DND-41 (cell line): Measurements from ENCODE around the gene PDE4B.

Experiments used
- ATAC-seq: fragments of 200-7000 bp; cut with Tn5 transposase; 3 replicates; pipeline ENCODE4 v1.9.1; 2021; ENCODE audit warnings: low read depth; ENCODE audit not compliant: insufficient read depth
- DNase-seq: peaks from one replicate; pipeline ENCODE4 v3.0.0-alpha.2; 2020
- H2AFZ ChIP-seq: 2 replicates; pipeline ENCODE4 v1.6.0; 2012; ENCODE audit warnings: low read depth, low read length
- H3K27ac ChIP-seq: 2 replicates; pipeline ENCODE4 v1.5.1; 2012; ENCODE audit warnings: low read length, inconsistent platforms
- H3K27me3 ChIP-seq: fragments of 200-600 bp; sonication (generic); 2 replicates; pipeline ENCODE4 v1.6.0; 2012; ENCODE audit warnings: low read length, mild to moderate bottlenecking, inconsistent platforms; ENCODE audit not compliant: insufficient read depth, poor library complexity
- H3K36me3 ChIP-seq: 2 replicates; pipeline ENCODE4 v1.5.1; 2012; ENCODE audit warnings: low read length, inconsistent platforms; ENCODE audit not compliant: insufficient read depth
- H3K4me1 ChIP-seq: 2 replicates; pipeline ENCODE4 v1.5.1; 2012; ENCODE audit warnings: mild to moderate bottlenecking, low read length; ENCODE audit not compliant: insufficient read depth
- H3K4me2 ChIP-seq: 2 replicates; pipeline ENCODE4 v1.6.0; 2012; ENCODE audit warnings: mild to moderate bottlenecking, moderate library complexity, low read length, inconsistent platforms; ENCODE audit not compliant: insufficient read depth
- H3K4me3 ChIP-seq, 2 experiments: fragments of 200-600 bp in 1 of 2; shearing (Covaris generic) in 1 of 2; 2 replicates each; pipeline ENCODE4 v1.5.1; 2012 to 2016; ENCODE audit warnings: inconsistent platforms in 2 of 2, low read length in 2 of 2, mild to moderate bottlenecking in 2 of 2, low read depth in 1 of 2, moderate library complexity in 1 of 2
- H3K79me2 ChIP-seq: 2 replicates; pipeline ENCODE4 v1.6.0; 2012; ENCODE audit warnings: low read length, inconsistent platforms; ENCODE audit not compliant: insufficient read depth
- H3K9ac ChIP-seq: 2 replicates; pipeline ENCODE4 v1.6.0; 2012; ENCODE audit warnings: low read depth, mild to moderate bottlenecking, inconsistent platforms, low read length, moderate library complexity
- H3K9me3 ChIP-seq: 2 replicates; pipeline ENCODE4 v1.5.1; 2012; ENCODE audit warnings: low read length, moderate library complexity, mild to moderate bottlenecking, inconsistent platforms; ENCODE audit not compliant: insufficient read depth, severe bottlenecking
- H4K20me1 ChIP-seq: 2 replicates; pipeline ENCODE4 v1.6.0; 2012; ENCODE audit warnings: low read length; ENCODE audit not compliant: insufficient read depth
- EZH2 ChIP-seq: IDR thresholded peaks from 3 replicates; pipeline ENCODE4 v1.6.1; 2012; ENCODE audit warnings: borderline replicate concordance, low read depth, mild to moderate bottlenecking, moderate library complexity, low read length, inconsistent platforms; ENCODE audit not compliant: severe bottlenecking
- TF ChIP-seq, protein P1 (sequence below): IDR thresholded peaks from 2 replicates; pipeline ENCODE4 v1.5.1; 2012; ENCODE audit warnings: borderline replicate concordance, low read length, moderate library complexity, mild to moderate bottlenecking; ENCODE audit not compliant: poor library complexity, severe bottlenecking; ENCODE audit errors: extremely low read depth

PDE4B gene

DNA sequence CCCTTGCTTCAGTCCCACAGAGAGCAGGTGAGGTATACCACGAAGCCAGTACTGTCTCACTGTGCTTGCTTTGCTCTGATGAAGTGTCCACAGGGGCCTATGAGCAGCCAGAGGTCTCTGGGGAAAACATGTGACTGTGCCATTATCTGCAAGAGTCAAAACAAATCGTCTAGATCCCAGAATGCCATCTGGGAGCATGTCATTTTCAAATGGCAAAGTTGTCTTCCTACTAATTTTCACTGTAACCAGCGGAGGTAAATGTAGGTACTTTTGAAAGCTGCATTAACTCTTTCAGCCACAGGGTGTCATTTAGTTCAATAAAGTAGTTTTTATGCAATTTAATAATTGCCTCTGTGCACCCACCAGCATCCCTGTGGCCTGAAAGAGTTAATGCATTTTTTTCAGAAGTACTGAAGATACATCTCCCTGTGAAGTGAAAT is 567.6 kb downstream of the PDE4B start:
- Histone ChIP-seq H3K4me2 (no peak overlapping the region), H3K27me3 (peaks cover 16% of the 10 kb centered on the region), H3K79me2 (no peaks in the 10 kb centered on the region), H4K20me1 (no peaks in the 10 kb centered on the region), H3K36me3 (no peaks in the 10 kb centered on the region), H3K9ac (no peak overlapping the region), H2AFZ (no peak overlapping the region), H3K9me3 (no peaks in the 10 kb centered on the region), H3K4me1 (peaks cover 9% of the 10 kb centered on the region; the same call in 1 of the 2 replicates), H3K27ac (no peak overlapping the region), H3K4me3 (no peak overlapping the region)
- no peak for DNase-seq
- TF ChIP-seq, protein P1, sequence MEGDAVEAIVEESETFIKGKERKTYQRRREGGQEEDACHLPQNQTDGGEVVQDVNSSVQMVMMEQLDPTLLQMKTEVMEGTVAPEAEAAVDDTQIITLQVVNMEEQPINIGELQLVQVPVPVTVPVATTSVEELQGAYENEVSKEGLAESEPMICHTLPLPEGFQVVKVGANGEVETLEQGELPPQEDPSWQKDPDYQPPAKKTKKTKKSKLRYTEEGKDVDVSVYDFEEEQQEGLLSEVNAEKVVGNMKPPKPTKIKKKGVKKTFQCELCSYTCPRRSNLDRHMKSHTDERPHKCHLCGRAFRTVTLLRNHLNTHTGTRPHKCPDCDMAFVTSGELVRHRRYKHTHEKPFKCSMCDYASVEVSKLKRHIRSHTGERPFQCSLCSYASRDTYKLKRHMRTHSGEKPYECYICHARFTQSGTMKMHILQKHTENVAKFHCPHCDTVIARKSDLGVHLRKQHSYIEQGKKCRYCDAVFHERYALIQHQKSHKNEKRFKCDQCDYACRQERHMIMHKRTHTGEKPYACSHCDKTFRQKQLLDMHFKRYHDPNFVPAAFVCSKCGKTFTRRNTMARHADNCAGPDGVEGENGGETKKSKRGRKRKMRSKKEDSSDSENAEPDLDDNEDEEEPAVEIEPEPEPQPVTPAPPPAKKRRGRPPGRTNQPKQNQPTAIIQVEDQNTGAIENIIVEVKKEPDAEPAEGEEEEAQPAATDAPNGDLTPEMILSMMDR = peak; percentile 41
- TF ChIP-seq EZH2 = no peak
- ATAC-seq = no peak

DNA sequence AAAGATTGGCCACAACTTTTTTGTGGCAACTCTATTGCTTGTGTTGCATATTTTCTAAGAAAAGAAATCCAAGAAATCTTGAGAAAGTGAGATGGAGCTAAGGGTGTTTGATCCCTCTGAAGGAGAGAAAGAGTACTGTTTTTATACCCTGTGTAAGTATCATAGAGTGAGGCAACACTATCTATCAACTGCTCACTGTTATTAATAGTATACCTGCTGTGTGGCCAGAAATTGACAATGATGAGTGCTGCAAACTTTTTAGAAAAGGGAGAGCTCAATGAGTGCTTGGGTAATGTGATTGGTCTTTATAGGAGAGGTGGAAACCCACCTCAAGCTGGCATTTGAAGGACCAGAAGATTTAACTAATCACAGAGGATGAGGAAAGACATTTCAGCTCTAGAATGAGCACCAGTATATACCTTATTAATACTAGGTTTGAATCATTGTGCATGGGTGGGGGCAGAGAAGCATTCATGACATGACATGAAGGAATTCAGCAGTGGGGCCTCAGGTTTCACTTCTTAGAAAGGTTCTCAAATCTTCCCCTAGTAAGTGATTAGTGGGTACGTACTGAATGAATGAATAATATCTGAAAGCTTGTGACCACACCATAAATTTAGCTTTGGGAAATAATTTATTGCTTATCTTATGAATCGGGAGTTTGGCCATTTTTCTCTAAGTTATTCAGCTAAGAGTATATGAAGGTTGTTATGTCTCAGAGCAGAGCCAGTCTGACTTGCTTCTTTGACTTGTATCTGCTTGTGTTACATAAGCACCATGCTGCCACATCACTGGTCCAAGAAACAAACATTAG is 572.1 kb downstream of the PDE4B start:
- H3K4me2 ChIP-seq = no peak overlapping the region
- H4K20me1 ChIP-seq = no peaks in the 10 kb centered on the region
- H3K27me3 ChIP-seq = peaks cover 3% of the 10 kb centered on the region
- no peak overlapping the region for H3K27ac ChIP-seq
- no peaks in the 10 kb centered on the region for H3K36me3 ChIP-seq
- ATAC-seq (no peak), DNase-seq (no peak)
- no peaks in the 10 kb centered on the region for H3K79me2 ChIP-seq
- no peaks in the 10 kb centered on the region for H3K9me3 ChIP-seq
- TF ChIP-seq EZH2 = no peak
- TF ChIP-seq, protein P1 = no peak
- no peak overlapping the region for H3K4me3 ChIP-seq
- no peaks in the 10 kb centered on the region for H3K4me1 ChIP-seq
- H3K9ac ChIP-seq = no peak overlapping the region
- no peak overlapping the region for H2AFZ ChIP-seq

DNA sequence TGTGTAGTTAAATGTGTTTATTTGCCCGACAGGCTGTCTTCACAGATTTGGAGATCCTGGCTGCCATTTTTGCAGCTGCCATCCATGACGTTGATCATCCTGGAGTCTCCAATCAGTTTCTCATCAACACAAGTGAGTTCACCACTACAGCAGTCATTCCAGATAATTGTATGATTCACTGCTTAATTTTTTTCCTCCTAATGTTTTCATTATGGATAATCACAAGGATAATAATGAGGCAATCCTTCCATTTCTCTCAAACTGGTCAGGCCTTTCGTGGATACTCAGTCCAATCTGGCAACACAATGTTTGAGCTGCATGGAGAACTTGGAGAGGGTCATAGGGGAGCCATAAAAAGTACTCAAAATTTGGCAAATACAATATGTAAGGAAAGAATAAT is 572.9 kb downstream of the PDE4B start:
- Histone ChIP-seq H3K27ac (no peak overlapping the region), H3K4me1 (no peaks in the 10 kb centered on the region), H3K79me2 (no peaks in the 10 kb centered on the region), H3K9ac (no peak overlapping the region), H2AFZ (no peak overlapping the region), H3K27me3 (no peaks in the 10 kb centered on the region), H3K9me3 (no peaks in the 10 kb centered on the region), H4K20me1 (no peaks in the 10 kb centered on the region), H3K36me3 (no peaks in the 10 kb centered on the region), H3K4me2 (no peak overlapping the region), H3K4me3 (no peak overlapping the region)
- ATAC-seq (no peak), DNase-seq (no peak)
- TF ChIP-seq, protein P1 = no peak
- no peak for TF ChIP-seq EZH2
